ENCODE data around the gene TULP3.
A peak's percentile ranks its signal among the peaks of the same experiment; 100 is the strongest.

TULP3 gene

DNA sequence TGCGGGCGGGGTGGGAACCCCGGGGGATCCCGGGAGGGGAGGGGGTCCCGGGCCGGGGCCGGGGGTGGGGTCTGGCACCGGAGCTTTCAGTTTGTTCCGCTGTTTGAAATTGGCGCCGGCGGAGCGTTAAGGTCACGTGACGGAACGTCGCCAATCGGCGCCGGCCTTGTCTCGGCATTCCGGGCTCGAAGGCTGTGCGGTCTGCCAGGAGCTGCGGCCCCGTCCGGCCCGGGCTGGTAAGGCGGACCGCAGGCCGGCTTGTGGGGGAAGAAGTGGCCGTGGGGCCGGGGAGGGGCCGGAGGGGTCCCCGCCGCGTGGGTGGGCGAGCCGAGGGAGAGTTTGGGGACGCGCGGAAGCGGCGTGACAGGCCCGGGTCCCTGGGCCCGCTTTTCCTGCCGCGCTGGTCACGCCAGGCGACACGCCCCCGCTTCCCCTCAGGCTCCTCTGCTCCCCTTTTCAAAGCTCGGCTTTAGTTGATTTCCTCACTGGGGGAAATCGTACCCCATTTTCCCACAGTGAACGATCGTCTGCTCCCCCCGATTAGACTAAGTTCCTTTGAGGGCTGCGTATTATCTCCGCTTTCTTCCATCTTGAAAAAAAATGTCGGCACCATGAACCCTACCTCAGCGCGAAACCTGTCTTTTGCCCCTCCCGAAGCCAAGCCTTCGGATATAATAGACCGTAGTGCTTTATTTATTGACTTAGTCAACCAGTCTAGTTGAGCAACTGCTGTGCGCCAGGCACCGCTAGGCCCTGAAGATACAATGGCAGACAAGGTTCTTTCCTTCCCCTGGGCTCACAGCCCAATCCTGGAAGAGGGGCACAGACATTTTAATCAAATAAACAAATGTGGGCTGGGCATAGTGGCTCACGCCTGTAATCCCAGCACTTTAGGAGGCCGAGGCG, 13.4 kb upstream of the TULP3 start, which contains the start of the genes FOXM1 and RHNO1:
TSS of gene FOXM1 (minus strand) at position 128 of the 906 bp plus-strand sequence. CDS start 2,696 bp downstream, outside the sequence.
TSS of gene RHNO1 (plus strand) at position 177 of the 906 bp plus-strand sequence. CDS start 8,144 bp downstream, outside the sequence.
- peak; percentile 81 for DNase-seq

DNA sequence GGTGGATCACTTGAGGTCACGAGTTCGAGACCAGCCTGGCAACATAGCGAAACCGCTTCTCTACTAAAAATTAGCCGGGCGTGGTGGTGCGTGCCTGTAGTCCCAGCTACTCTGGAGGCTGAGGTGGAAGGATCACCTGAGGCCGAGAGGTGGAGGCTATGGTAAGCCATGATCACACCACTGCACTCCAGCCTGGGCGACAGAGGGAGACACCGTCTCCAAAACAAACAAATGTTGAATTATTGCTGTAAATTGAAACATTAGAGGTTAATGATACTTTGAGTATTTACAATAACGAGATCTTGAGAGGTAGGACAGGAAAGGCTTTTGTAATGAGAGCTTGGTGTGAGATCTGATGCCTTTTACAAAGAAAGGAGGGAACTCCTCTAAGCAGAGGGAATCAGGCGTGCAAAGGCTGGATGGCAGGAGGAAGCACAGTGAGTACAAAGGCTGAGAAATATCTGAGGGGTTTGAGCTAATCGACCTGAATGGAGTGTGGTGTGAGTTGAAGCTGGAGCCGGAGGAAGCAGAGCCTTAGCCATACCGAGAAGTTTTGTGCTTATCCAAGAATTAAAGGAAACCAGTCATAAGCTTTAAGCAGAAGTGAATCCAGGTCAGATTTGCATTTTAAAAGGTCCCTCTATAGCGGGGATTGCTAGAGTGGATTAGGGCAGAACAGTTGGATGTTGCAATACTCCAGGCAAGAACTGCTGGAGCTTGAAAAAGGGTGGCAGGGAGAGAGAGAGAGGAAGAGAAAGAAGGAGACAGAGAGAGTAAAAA, 12.5 kb upstream of the TULP3 start:
- no peak for DNase-seq

DNA sequence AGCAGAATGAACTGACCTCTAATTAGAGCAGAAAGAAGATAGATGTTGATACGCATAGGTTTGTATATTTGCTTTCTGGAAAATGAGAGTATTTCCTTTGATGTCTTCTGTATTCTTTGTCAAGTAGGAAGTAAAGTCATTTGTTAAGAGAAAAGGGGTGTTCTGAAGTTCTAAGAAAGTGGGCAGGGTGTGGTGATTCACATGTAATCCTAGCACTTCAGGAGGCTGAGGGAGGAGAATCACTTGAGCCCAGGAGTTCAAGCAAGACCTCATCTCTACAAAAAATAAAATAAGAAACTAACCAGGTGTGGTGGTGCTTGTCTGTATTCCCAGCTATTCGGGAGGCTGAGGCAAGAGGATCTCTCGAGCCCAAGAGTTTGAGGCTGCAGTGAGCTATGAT, 10.8 kb upstream of the TULP3 start:
- DNase-seq = no peak

DNA sequence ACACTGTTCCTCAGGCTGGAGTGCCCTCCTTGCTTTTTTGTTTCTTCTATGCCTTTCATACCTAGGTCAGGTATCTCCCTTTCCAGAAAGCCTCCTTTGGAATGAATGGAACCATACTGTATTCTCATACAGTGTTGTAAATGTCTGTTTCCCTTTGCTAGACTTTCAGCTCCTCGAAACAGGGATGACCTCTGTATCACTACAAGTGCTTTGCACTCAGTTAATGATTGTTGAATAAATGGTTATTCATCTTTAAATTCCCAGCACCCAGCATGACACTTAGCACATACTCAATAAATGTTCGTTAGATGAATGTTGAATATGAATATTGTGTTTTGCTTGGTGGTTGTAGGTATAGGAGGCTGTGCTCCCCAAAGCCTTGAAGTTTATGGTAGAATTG, 5.9 kb upstream of the TULP3 start:
- no peak for DNase-seq

DNA sequence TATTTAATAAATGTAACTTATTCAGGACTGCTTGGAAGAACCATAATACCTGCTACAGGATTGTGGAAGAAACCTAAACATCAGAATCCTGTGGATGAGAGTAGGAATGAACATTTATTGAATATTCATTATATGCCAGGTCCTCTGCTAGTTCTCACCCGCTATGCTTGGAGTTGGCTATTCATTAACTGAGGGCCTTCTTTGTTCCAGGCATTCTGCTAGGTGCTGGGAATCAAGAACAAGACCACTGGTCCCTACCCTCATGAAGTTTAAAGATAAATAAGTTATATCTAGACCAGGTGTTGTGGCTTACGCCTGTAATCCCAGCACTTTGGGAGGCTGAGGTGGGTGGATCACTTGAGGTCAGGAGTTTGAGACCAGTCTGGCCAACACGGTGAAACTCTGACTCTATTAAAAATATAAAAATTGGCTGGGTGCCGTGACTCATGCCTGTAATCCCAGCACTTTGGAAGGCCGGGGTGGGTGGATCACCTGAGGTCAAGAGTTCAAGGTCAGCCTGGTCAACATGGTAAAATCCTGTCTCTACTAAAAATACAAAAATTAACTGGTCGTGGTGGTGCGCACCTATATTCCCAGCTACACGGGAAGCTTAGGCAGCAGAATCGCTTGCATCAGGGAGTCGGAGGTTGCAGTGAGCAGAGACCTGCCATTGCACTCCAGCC, 3.8 kb upstream of the TULP3 start:
- no peak for DNase-seq

DNA sequence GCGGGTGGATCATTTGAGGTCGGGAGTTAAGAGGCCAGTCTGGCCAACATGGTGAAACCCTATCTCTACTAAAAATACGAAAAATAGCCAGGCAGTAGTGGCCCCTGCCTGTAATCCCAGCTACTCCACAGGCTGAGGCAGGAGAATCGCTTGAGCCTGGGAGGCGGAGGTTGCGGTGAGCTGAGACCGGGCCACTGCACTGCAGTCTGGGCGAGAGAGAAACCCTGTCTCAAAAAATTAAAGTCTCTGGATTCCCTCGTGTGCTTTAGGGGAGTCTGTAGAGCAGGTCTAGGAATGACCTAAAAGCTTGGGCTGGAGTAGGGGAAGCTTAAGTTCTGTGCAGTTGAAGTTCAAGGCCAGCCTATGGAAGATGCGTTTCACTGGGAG, 697 bp upstream of the TULP3 start:
- DNase-seq = no peak

DNA sequence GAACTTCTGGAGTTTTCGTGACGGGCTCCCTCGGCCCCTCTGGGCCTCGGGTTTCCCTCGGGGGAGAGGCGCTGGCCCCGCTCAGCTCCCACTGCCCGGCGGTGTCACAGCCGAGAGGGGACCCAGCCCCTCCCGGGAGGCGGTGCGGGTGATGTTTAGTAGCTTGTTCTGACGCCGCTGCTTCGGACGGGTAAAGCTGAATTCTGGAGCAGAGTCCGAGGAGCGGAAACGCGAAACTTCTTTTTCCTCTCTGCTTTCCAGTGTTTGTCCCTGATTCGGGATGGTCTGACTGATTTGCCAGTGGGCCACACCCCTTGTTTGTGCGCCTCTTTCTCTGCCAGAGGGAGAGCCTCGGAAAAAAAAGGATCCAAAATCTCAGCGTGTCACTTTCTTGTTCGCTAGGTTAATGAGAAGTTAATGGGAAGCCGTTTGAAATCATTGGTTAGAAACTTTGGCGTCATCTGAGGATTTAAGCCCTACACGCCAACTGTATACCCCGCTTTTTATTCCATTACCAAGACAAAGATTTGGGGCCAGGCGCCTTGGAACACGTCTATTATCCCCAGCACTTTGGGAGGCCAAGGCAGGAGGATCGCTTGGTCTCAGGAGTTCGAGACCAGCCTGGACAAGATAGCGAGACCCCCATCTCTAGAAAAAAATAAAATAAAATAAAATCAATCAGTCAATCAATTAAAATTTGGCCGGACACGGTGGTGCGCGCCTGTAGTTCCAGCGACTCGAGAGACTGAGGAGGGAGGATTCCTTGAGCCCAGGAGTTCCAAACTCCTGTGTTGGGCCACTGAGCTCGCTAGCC, 756 bp downstream of the TULP3 start:
- DNase-seq = peak; percentile 51

DNA sequence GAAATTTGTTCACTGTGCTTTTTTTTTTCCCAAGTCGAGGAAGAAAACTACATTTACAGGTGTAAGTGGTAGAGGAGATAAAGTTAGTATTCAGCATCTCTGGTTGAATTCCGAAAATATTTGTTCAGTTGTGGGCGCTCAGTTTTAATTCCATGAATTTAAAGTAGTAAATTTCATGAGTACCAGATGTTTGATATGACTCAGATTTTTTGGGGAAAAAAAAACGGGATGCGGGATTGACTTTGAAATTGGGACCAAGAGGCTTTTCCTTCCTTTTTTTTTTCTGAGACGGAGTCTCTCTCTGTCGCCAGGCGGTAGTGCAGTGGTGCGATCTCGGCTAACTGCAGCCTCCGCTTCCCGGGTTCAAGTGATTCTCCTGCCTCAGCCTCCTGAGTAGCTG, 1.6 kb downstream of the TULP3 start:
- DNase-seq = no peak

DNA sequence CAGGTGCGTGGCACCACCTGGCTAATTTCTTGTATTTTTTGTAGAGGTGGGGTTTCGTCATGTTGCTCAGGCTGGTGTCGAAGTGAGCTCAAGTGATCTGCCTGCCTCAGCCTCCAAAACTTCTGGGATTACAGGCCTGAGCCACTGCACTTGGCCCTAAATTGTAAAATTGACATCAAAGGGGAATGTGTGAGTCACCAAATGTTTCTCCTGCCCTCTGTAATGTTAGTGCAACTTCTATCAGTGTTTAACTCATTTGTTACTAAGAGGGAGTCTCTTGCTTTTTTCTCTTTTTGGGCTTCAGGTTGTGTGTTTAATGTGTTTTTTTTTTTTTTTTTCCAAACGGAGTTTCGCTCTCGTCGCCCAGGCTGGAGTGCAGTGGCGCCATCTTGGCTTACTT, 2.3 kb downstream of the TULP3 start:
- no peak for DNase-seq

DNA sequence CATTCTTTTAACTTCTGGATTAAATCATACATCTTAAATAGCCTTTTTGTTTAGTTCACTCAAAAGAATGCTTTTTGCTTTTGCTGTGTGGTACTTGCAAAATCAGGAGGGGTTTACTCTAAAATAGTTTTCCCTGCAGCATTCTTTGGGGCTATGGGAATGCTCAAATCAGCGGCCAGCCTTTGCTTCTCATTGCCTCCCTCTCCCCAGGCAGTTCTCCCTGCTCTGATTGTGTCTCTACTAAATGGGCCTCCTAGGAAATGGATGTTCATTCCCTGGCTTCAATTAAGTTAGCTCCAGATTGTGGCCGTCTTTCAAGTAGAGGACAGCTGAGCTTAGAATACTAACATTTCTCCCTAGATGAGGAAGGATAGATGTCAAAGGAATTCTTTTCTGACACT, 4.4 kb downstream of the TULP3 start:
- no peak for DNase-seq

DNA sequence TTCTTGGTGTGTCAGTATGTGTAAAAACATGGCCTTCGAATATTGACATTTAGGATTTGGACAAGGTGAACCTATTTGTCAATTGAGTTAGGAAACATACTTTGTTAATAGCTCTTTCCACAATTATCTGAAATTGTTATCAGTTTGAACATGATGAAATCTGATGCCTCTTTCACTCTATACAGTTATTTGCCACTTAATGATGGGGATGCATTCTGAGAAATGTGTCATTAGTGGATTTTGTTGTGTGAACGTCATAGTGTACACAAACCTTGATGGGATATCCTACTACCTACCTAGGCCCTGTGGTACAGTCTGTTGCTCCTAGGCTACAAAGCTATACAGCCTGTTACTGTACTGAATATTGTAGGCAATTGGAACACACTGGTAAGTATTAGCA, 4.8 kb downstream of the TULP3 start:
- no peak for DNase-seq

DNA sequence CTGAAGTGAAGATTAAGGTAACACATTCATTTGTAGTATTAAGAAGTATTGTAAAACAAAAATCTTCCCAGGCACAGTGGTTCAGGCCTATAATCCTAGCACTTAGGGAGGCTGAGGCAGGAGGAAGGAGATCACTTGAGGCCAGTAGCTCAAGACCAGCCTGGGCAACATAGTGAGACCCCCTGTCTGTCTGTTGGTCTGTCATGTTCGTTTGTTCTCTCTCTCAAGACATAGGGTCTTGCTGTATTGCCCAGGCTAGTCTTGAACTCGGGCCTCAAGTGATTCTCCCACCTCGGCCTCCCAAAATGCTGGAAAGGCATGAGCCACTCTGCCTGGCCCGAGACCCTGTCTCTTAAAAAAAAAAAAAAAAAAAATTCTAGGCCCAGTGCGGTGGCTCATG, 6.7 kb downstream of the TULP3 start:
- no peak for DNase-seq

DNA sequence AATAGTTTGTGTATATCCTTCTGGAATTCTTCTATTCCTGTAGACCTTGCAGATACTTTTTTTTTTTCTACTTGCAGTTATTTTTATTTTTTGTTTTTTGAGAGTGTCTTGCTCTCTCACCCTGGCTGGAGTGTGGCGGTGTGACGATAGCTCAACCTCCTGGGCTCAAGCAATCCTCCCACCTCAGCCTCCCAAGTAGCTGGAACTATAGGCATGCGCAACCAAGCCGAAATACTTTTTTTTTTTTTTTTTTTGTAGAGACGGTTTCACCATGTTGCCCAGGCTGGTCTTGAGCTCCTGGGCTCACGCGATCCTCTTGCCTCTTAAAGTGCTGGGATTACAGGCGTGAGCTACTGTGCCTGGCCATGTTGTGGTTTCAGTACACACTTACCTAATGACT, 10.0 kb downstream of the TULP3 start:
- DNase-seq = no peak

DNA sequence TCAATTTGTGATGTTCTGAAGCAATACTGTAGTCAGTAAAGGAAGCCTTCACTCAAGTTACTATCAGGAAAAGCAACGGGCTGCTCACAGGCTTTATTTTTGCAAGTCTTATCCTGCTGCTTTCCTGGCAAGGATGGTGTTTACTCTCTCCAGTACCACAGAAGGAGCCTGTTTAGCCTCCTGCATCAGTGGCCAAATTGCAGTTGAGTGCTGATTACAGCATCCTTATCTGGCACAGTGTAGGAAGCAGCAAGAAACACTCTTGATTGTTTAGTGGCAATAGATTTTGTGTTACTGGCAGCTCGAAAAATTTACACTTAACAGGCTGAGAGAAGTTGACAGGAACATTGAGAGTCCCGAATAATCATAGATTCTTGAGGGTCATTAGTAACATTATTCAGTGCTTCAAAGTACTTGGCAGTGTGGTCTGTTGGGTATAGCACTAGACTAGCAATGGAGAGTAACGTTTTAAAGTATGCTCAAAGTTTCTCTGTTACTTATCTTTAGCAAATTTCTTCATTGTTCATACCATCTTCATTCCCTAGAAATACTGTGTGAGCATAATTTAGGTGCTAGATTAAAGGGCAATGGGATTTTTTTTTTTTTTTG, 11.7 kb downstream of the TULP3 start:
- peak; percentile 56 for DNase-seq

DNA sequence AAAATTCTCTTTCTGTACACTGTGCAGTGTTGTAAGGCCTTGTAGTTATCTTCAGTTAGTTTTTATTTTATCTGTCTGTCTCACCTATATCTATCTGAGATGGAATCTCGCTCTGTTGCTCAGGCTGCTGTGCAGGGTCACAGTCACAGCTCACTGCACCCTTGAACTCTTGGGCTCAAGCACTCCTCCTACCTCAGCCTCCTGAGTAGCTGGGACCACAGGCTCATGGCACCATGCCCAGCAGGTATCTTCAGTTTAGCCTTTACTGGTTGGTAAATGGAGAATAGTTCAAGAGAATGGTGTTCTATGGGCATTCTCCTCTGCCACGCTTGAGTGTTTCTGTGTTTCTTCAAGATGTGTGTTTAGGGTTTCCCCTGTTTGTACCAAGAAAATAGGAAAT, 13.6 kb downstream of the TULP3 start:
- DNase-seq = no peak

DNA sequence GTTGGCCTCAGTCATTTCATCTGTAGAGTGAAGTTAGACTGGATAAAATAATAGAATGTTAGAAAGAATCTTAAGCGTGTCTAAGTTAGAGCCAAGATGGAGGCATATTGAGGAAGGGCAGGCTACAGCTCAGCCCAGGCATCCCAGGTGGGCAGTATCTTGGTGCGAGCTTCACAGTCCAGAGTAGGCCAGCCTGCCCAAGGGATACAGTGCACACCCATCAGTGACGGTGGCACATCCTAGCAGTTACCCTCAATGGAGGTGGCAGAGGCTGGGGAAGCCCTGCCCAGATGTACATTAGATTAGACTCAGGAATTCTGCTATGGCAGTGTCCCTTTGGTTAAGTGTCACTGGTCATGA, 21.5 kb downstream of the TULP3 start:
- DNase-seq = no peak

DNA sequence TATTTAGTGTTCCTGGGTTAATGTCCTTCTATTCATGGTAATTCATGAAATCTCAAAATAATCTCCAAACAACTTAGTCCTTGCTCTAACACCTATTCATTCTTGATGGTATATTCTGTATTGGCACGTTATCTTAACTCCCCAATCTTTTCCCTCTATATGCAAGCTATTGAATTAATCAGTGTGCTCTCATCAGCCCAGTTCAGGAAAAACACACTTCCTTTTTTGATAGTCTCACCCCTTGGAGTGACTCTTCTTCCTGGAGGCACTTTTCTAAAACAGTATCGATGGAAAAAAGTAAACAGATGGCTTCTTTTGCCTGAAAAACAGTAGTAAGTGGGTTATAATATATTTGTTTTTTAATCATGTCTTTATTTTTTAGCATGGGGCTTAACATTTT, 28.6 kb downstream of the TULP3 start:
- no peak for DNase-seq

DNA sequence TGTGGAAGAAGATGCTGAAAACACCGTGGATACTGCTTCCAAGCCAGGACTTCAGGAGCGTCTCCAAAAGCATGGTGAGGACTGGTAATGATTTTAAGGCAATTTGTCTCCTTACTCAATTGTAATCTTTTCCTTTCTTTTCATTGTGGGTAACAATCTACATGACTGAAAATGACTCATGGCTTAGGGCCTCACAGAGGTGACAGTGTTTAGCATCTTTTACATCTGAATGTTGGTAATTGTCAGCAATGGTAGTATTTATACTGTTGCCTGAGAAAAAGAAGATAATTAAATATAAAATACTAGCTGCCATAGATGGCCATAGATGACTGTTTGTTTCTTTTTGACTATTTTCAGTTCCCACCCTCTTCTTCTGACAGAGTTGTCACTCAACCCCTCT, 31.6 kb downstream of the TULP3 start:
- no peak for DNase-seq

DNA sequence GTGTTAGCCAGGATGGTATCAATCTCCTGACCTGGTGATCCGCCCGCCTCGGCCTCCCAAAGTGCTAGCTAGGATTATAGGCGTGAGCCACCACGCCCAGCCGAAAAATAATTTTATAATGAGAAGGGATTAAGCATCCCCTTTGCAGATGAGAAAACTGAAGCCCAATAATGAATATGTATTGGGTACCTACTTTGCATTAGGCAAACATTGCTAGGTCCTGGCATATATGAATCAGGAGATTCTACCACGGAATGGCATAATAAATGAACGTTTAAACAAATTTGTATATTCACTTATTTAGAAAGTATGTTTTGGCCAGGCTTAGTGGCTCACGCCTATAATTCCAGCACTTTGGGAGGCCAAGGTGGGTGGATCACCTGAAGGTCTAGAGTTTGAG, 32.4 kb downstream of the TULP3 start:
- no peak for DNase-seq

DNA sequence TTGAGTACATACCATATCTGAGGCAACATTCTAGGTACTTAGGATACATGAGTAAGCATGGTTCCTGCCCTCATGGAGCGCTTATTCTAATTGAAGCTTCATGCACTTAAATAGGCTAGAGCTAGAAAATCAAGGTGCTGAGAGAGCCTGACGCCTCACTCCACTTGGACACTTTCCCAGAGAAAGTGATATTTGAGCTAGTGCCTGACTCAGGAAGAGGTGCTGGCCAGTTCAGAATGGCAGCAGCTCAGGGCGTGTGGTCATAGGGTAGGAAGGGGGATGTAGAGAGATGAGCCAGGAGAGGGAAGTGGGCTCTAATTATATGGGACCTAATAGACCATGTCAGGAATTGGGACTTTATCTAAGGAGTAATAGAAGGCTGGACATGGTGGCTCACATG, 33.3 kb downstream of the TULP3 start:
- DNase-seq = no peak

DNA sequence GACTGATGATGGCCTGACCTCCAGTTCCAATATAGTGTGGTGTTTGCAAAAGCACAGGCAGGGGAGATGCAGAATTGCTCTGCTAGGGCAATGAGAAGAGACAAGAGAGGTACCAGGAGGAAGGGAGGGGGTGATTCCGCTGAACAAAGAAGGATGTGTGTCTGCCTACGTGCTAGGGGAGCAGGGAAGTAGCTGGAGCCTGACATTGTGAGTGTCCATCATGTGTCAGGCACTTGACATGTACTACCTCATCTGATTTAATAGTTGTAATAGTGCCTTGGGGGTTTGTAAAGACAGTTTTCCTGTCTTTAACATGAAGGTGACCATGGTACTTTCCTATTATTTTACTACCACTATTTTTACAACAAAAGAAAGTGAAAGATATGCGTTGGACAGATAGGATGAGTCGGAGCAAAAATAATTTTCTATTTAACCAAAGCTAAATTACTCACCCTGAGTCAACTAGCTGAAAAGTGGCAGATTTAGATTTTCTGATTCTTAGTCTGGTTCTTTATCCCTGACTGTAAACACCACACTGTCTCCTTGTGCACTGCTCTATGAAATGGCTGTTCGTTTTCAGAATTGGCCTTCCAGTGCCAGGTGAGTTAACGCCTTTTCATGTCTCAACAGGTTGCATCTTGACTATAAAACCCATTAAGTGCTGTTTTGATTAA, 34.8 kb downstream of the TULP3 start:
- no peak for DNase-seq

DNA sequence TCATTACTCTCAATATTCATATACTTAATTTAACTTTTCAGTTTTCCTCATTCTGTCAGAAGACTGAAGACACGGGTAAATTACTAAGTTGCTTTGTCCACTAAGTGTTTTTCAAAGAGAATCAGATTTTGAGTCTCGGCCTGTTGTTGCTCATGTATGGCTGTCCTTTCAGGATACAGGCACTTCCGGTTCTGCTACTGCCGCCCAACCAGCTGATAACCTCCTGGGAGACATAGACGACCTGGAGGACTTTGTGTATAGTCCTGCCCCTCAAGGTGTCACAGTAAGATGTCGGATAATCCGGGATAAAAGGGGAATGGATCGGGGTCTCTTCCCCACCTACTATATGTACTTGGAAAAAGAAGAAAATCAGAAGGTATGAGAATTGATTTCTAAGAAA, 40.2 kb downstream of the TULP3 start:
- DNase-seq = no peak
